Endothelial cell of umbilical vein (primary cell): ENCODE measurements around the gene CLCN2. TPM values are rescaled to one million over a fixed set of nuclear protein-coding genes. Genes with fewer than 3 reads are reported as not detected.

Source experiments
- BruUV-seq: library from RNA; stranded (reverse); fragments of 400-500 nt; replicated peaks from 2 replicates; lab custom pipeline; 2021; lab: Mats Ljungman, UMichigan
- CTCF ChIA-PET: fragments of 300-600, 350-600 bp; sonication (Branson Sonifier 250); formaldehyde crosslinking; loops from one replicate; lab custom pipeline; 2021; ENCODE audit warnings: antibody characterized with exemption, inconsistent platforms; lab: Charles Lee
- POLR2A ChIA-PET: fragments of 300-600, 350-600 bp; sonication (Branson Sonifier 250); formaldehyde crosslinking; loops from one replicate; lab custom pipeline; 2021; ENCODE audit warnings: antibody characterized with exemption, inconsistent platforms; lab: Charles Lee
- DNase-seq: peaks from one replicate; pipeline ENCODE4 v3.0.0-alpha.2; 2011; ENCODE audit warnings: low read depth, low spot score
- FAIRE-seq: peaks from 2 replicates; lab custom pipeline; 2011; peaks lifted over from hg19 to GRCh38; lab: Jason Lieb, UNC
- H2AFZ ChIP-seq: 2 replicates; pipeline ENCODE4 v1.6.0; 2012; ENCODE audit warnings: low read depth, low read length, control low read depth, inconsistent platforms
- H3K27ac ChIP-seq: 2 replicates; pipeline ENCODE4 v1.5.1; 2011; ENCODE audit warnings: low read depth, mild to moderate bottlenecking, control low read depth, low read length, moderate library complexity; ENCODE audit not compliant: insufficient read depth
- H3K27me3 ChIP-seq, 2 experiments: 2 replicates each; pipeline versions ENCODE4 v1.6.0 to v1.6.1; 2011; ENCODE audit warnings: low read length in 2 of 2, mixed read lengths in 1 of 2; ENCODE audit not compliant: control insufficient read depth in 2 of 2, insufficient read depth in 2 of 2
- H3K36me3 ChIP-seq, 2 experiments: 2 replicates in 1 of 2; 3 replicates in 1 of 2; pipeline ENCODE4 v1.5.1; 2011; ENCODE audit warnings: low read length in 2 of 2, mild to moderate bottlenecking in 1 of 2, moderate library complexity in 1 of 2; ENCODE audit not compliant: control insufficient read depth in 2 of 2, insufficient read depth in 2 of 2; ENCODE audit errors: extremely low read depth in 1 of 2
- H3K4me1 ChIP-seq: 3 replicates; pipeline ENCODE4 v1.5.1; 2011; ENCODE audit warnings: mild to moderate bottlenecking, low read length; ENCODE audit not compliant: control insufficient read depth, insufficient read depth; ENCODE audit errors: extremely low read depth
- H3K4me2 ChIP-seq: 2 replicates; pipeline ENCODE4 v1.6.1; 2011; ENCODE audit warnings: low read length, control low read depth, mixed read lengths; ENCODE audit not compliant: insufficient read depth
- H3K4me3 ChIP-seq, 3 experiments: fragments of 200-600 bp in 1 of 3; sonication (generic), shearing (Covaris generic) in 1 of 3; replicated peaks in 1 of 3; 2 replicates each; pipeline ENCODE4 v1.5.1; 2011 to 2016; ENCODE audit warnings: control low read depth in 3 of 3, low read length in 3 of 3, mild to moderate bottlenecking in 2 of 3, inconsistent platforms in 1 of 3, low read depth in 1 of 3, moderate library complexity in 1 of 3; ENCODE audit not compliant: insufficient read depth in 1 of 3
- H3K79me2 ChIP-seq: 2 replicates; pipeline ENCODE4 v1.6.0; 2012; ENCODE audit warnings: low read length, inconsistent platforms; ENCODE audit not compliant: control insufficient read depth, insufficient read depth
- H3K9ac ChIP-seq: replicated peaks from 2 replicates; pipeline ENCODE3; 2011; ENCODE audit warnings: low read length, control low read depth; ENCODE audit not compliant: insufficient read depth; ENCODE audit errors: extremely low read depth
- H3K9me1 ChIP-seq: replicated peaks from 3 replicates; pipeline ENCODE4 v1.6.0; 2011; ENCODE audit warnings: mild to moderate bottlenecking, low read length; ENCODE audit not compliant: control insufficient read depth, insufficient read depth; ENCODE audit errors: extremely low read depth
- H3K9me3 ChIP-seq: replicated peaks from 2 replicates; pipeline ENCODE4 v1.5.1; 2012; ENCODE audit warnings: low read length, inconsistent platforms; ENCODE audit not compliant: control insufficient read depth, insufficient read depth
- H4K20me1 ChIP-seq: replicated peaks from 2 replicates; pipeline ENCODE3; 2011; ENCODE audit warnings: mild to moderate bottlenecking, low read length; ENCODE audit not compliant: control insufficient read depth, insufficient read depth; ENCODE audit errors: extremely low read depth
- EZH2 ChIP-seq: IDR thresholded peaks from 2 replicates; pipeline ENCODE4 v1.6.1; 2012; ENCODE audit warnings: borderline replicate concordance, low read depth, mild to moderate bottlenecking, moderate library complexity, low read length, inconsistent platforms; ENCODE audit not compliant: severe bottlenecking
- FOS ChIP-seq: IDR thresholded peaks from 2 replicates; pipeline ENCODE4 v1.6.1; 2011; ENCODE audit warnings: mild to moderate bottlenecking, low read length, moderate library complexity, borderline replicate concordance; ENCODE audit not compliant: insufficient read depth
- GATA2 ChIP-seq: IDR thresholded peaks from 2 replicates; pipeline ENCODE4 v1.7.0; 2011; ENCODE audit warnings: low read depth, mild to moderate bottlenecking, moderate library complexity, mixed read lengths, low read length; ENCODE audit not compliant: insufficient read length, insufficient read depth
- JUN ChIP-seq: IDR thresholded peaks from 2 replicates; pipeline ENCODE4 v1.6.1; 2011; ENCODE audit warnings: borderline replicate concordance, low read depth; ENCODE audit not compliant: insufficient read length, insufficient read depth
- MAX ChIP-seq: IDR thresholded peaks from 2 replicates; pipeline ENCODE4 v1.6.1; 2011; ENCODE audit not compliant: insufficient read depth, insufficient read length
- MYC ChIP-seq: IDR thresholded peaks from one replicate; pipeline ENCODE4 v1.6.1; 2011; ENCODE audit warnings: mild to moderate bottlenecking, low read depth, low read length
- POLR2A ChIP-seq: IDR thresholded peaks from 2 replicates; pipeline ENCODE4 v1.6.1; 2012; ENCODE audit warnings: low read depth, mild to moderate bottlenecking, control low read depth, low read length
- POLR2AphosphoS5 ChIP-seq: IDR thresholded peaks from 2 replicates; pipeline ENCODE4 v1.6.1; 2012; ENCODE audit warnings: low read depth, mild to moderate bottlenecking, control low read depth, low read length, moderate library complexity; ENCODE audit not compliant: insufficient read depth
- dilution Hi-C: fragments of 300-500 bp; cut with MboI; formaldehyde crosslinking; loops from one replicate; pipeline ENCODE4 v1.15.0; 2019; ENCODE audit warnings: low sequenced_read_pairs; ENCODE audit not compliant: extremely low pct_ligation_motif_present
- intact Hi-C: fragments of 100-400 bp; cut with micrococcal nuclease; formaldehyde crosslinking; loops from one replicate; pipeline ENCODE4 v1.10.0; 2022
- polyA plus RNA-seq, 4 experiments: library from polyadenylated mRNA; depleted of rRNA in 3 of 4; stranded (reverse) in 3 of 4; unstranded in 1 of 4; fragments of >200 nt; gene quantifications; 2 replicates each; pipeline versions ENCODE4 v1.2.1 to v1.2.3, GENCODE V29; 2011 to 2012; ENCODE audit warnings: missing spikeins in 1 of 4
- total RNA-seq: library from RNA; stranded (reverse); gene quantifications from 2 replicates; pipeline ENCODE4 v1.2.3, GENCODE V29; 2021
- TF ChIP-seq, protein P1 (sequence below), 2 donors: IDR thresholded peaks; 1 replicate in 1 of 2; 2 replicates in 1 of 2; pipeline ENCODE4 v1.5.1; 2011; ENCODE audit warnings: low read length in 2 of 2, mild to moderate bottlenecking in 2 of 2, moderate library complexity in 2 of 2, control low read depth in 1 of 2, inconsistent platforms in 1 of 2, low read depth in 1 of 2; ENCODE audit not compliant: insufficient read depth in 1 of 2; ENCODE audit errors: extremely low read depth in 1 of 2

CLCN2 gene
- total and polyA plus RNA-seq, 2 donors (not counting 3 experiments of a cell fraction or from before 2014, with no cell fraction given) = 3.5 to 6.5 TPM

GRCh38 chr3:184333190-184333589 lies 28.2 kb downstream of the CLCN2 start:
- H3K4me3 ChIP-seq = no peak overlapping the region
- peaks cover 67% of the 10 kb centered on the region for H3K4me1 ChIP-seq
- peak overlapping the region; percentile 81 for H3K9ac ChIP-seq
- no peak overlapping the region for H2AFZ ChIP-seq
- no TSS peak for BruUV-seq
- no peaks in the 10 kb centered on the region for H3K9me3 ChIP-seq
- dilution Hi-C loops = no loop called here
- H3K9me1 ChIP-seq = no peaks in the 10 kb centered on the region
- TF ChIP-seq, protein P1, sequence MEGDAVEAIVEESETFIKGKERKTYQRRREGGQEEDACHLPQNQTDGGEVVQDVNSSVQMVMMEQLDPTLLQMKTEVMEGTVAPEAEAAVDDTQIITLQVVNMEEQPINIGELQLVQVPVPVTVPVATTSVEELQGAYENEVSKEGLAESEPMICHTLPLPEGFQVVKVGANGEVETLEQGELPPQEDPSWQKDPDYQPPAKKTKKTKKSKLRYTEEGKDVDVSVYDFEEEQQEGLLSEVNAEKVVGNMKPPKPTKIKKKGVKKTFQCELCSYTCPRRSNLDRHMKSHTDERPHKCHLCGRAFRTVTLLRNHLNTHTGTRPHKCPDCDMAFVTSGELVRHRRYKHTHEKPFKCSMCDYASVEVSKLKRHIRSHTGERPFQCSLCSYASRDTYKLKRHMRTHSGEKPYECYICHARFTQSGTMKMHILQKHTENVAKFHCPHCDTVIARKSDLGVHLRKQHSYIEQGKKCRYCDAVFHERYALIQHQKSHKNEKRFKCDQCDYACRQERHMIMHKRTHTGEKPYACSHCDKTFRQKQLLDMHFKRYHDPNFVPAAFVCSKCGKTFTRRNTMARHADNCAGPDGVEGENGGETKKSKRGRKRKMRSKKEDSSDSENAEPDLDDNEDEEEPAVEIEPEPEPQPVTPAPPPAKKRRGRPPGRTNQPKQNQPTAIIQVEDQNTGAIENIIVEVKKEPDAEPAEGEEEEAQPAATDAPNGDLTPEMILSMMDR (IDR thresholded peaks at IDR 0.05; ENCODE audit: extremely low read depth in 1 of 2, insufficient read depth in 1 of 2, low read depth in 1 of 2, low read length in 2 of 2) = no peak
- TF ChIP-seq POLR2A (no peak), JUN (no peak), MYC (no peak), FOS (no peak), POLR2AphosphoS5 (no peak), MAX (no peak), EZH2 (no peak), GATA2 (no peak)
- no peaks in the 10 kb centered on the region for H4K20me1 ChIP-seq
- DNase-seq (no peak), FAIRE-seq (peak; percentile 54)
- no peaks in the 10 kb centered on the region for H3K27me3 ChIP-seq
- POLR2A ChIA-PET = interaction anchor here (0.6 kb wide), 1 partner anchor 17 kb away, joined by 3 read pairs; no protein-coding TSS in a partner anchor
- intact Hi-C loops = loop anchor here (2.0 to 10.0 kb wide), 2 partner anchors 34 to 1602 kb away; partner anchors contain the start of genes PSMD2 and TRA2B
- peak overlapping the region; percentile 48 for H3K4me2 ChIP-seq
- H3K36me3 ChIP-seq = peaks cover 29 to 35% of the 10 kb centered on the region in 2 experiments
- H3K27ac ChIP-seq = peak overlapping the region; percentile 99
- H3K79me2 ChIP-seq = peaks cover 34% of the 10 kb centered on the region
- CTCF ChIA-PET = no interaction called here
